GM12873 (cell line): ENCODE data around the gene BEND6.
"Not testable (repeated sequence)": the region's sequence is repeated elsewhere in the genome, so short reads cannot be mapped to it uniquely, and the experiment has no call there.

Experiments
- CTCF ChIP-seq: IDR thresholded peaks from 2 replicates; pipeline ENCODE4 v1.5.1; 2012; ENCODE audit warnings: low read depth, mild to moderate bottlenecking, moderate library complexity, low read length, control low read depth; ENCODE audit not compliant: insufficient read depth; ENCODE audit errors: missing control alignments

The BEND6 gene

GRCh38 chr6:57029213-57029612 is 74.3 kb downstream of the BEND6 start:
- TF ChIP-seq CTCF: no peak

GRCh38 chr6:57033228-57033627 is 78.3 kb downstream of the BEND6 start:
- no peak for TF ChIP-seq CTCF

- no peak for TF ChIP-seq CTCF
These were observed 80.6 kb downstream of the BEND6 start for GRCh38 chr6:57035549-57035948.

- TF ChIP-seq CTCF: no peak
These were observed 84.0 kb downstream of the BEND6 start for GRCh38 chr6:57038906-57039305.

GRCh38 chr6:57040011-57040410 is 85.1 kb downstream of the BEND6 start:
- TF ChIP-seq CTCF: peak; percentile 8

- TF ChIP-seq CTCF: no peak
These were observed 89.7 kb downstream of the BEND6 start for GRCh38 chr6:57044568-57044967.

- TF ChIP-seq CTCF: not testable (repeated sequence)
These were observed 91.7 kb downstream of the BEND6 start, which contains the start of gene KIAA1586 for GRCh38 chr6:57046332-57047256. TSS of gene KIAA1586 (plus strand) at chr6:57046693. CDS start at chr6:57046756, 63 bp downstream.
